ENCODE measurements around the gene FHDC1.

The FHDC1 gene

GRCh38 chr4:152939621-152940020 is 3.5 kb downstream of the FHDC1 start:
- H3K9ac ChIP-seq, result no peak overlapping the region
- no peak overlapping the region for H2AFZ ChIP-seq (ENCODE audit: low read depth)
- no peaks in the 10 kb centered on the region for H3K4me1 ChIP-seq (ENCODE audit: low read depth, poor library complexity, severe bottlenecking)
- H3K36me3 ChIP-seq (ENCODE audit: insufficient read depth), result no peaks in the 10 kb centered on the region
- no peaks in the 10 kb centered on the region for H4K20me1 ChIP-seq (ENCODE audit: insufficient read depth)
- peaks cover 23% of the 10 kb centered on the region for H3K27me3 ChIP-seq (ENCODE audit: insufficient read depth, low read depth)
- no peak overlapping the region for H3K4me2 ChIP-seq
- no peaks in the 10 kb centered on the region for H3K79me2 ChIP-seq (ENCODE audit: insufficient read depth, low read depth)
- no peak for TF ChIP-seq CTCF (conservative IDR thresholded peaks at IDR 0.05; ENCODE audit: low read depth, low read length)
- no peak overlapping the region for H3K4me3 ChIP-seq (IDR thresholded peaks at IDR 0.05; ENCODE audit: insufficient read depth, low read depth, low read length)
- H3K27ac ChIP-seq, result no peak overlapping the region

GRCh38 chr4:152940461-152940860 is 4.3 kb downstream of the FHDC1 start:
- H3K79me2 ChIP-seq (ENCODE audit: insufficient read depth, low read depth), result no peaks in the 10 kb centered on the region
- no peak overlapping the region for H3K4me2 ChIP-seq
- H3K9ac ChIP-seq, result no peak overlapping the region
- H2AFZ ChIP-seq (ENCODE audit: low read depth), result no peak overlapping the region
- peaks cover 23% of the 10 kb centered on the region for H3K27me3 ChIP-seq (ENCODE audit: insufficient read depth, low read depth)
- H3K4me1 ChIP-seq (ENCODE audit: low read depth, poor library complexity, severe bottlenecking), result no peaks in the 10 kb centered on the region
- H3K4me3 ChIP-seq (IDR thresholded peaks at IDR 0.05; ENCODE audit: insufficient read depth, low read depth, low read length), result no peak overlapping the region
- no peaks in the 10 kb centered on the region for H3K36me3 ChIP-seq (ENCODE audit: insufficient read depth)
- H3K27ac ChIP-seq, result no peak overlapping the region
- no peak for TF ChIP-seq CTCF (conservative IDR thresholded peaks at IDR 0.05; ENCODE audit: low read depth, low read length)
- H4K20me1 ChIP-seq (ENCODE audit: insufficient read depth), result no peaks in the 10 kb centered on the region

- Histone ChIP-seq H3K4me2 (no peak overlapping the region), H3K36me3 (ENCODE audit: insufficient read depth) (no peaks in the 10 kb centered on the region), H3K79me2 (ENCODE audit: insufficient read depth, low read depth) (no peaks in the 10 kb centered on the region), H4K20me1 (ENCODE audit: insufficient read depth) (no peaks in the 10 kb centered on the region), H2AFZ (ENCODE audit: low read depth) (no peak overlapping the region), H3K4me3 (IDR thresholded peaks at IDR 0.05; ENCODE audit: insufficient read depth, low read depth, low read length) (no peak overlapping the region), H3K4me1 (ENCODE audit: low read depth, poor library complexity, severe bottlenecking) (no peaks in the 10 kb centered on the region), H3K9ac (no peak overlapping the region), H3K27ac (no peak overlapping the region), H3K27me3 (ENCODE audit: insufficient read depth, low read depth) (peaks cover 22% of the 10 kb centered on the region)
- no peak for TF ChIP-seq CTCF (conservative IDR thresholded peaks at IDR 0.05; ENCODE audit: low read depth, low read length)
These were observed 5.3 kb downstream of the FHDC1 start for GRCh38 chr4:152941411-152941810.

- no peak for TF ChIP-seq CTCF (conservative IDR thresholded peaks at IDR 0.05; ENCODE audit: low read depth, low read length)
- no peaks in the 10 kb centered on the region for H3K79me2 ChIP-seq (ENCODE audit: insufficient read depth, low read depth)
- H2AFZ ChIP-seq (ENCODE audit: low read depth), result no peak overlapping the region
- no peak overlapping the region for H3K4me2 ChIP-seq
- no peaks in the 10 kb centered on the region for H4K20me1 ChIP-seq (ENCODE audit: insufficient read depth)
- no peak overlapping the region for H3K4me3 ChIP-seq (IDR thresholded peaks at IDR 0.05; ENCODE audit: insufficient read depth, low read depth, low read length)
- no peaks in the 10 kb centered on the region for H3K36me3 ChIP-seq (ENCODE audit: insufficient read depth)
- no peak overlapping the region for H3K27ac ChIP-seq
- peaks cover 13% of the 10 kb centered on the region; the same call in 1 of the 2 replicates for H3K27me3 ChIP-seq (ENCODE audit: insufficient read depth, low read depth)
- H3K9ac ChIP-seq, result no peak overlapping the region
- H3K4me1 ChIP-seq (ENCODE audit: low read depth, poor library complexity, severe bottlenecking), result no peaks in the 10 kb centered on the region
These were observed 6.2 kb downstream of the FHDC1 start for GRCh38 chr4:152942346-152942745.
